Hippocampal formation (tissue), 2 donors: Measurements from ENCODE around the gene ZNF554.
"Not testable (repeated sequence)": the region's sequence is repeated elsewhere in the genome, so short reads cannot be mapped to it uniquely, and the experiment has no call there.

Experiments
- DNase-seq, 2 donors: peaks; one replicate each; lab custom pipeline; 2025; lab: John Stamatoyannopoulos, UW

ZNF554 gene

DNA sequence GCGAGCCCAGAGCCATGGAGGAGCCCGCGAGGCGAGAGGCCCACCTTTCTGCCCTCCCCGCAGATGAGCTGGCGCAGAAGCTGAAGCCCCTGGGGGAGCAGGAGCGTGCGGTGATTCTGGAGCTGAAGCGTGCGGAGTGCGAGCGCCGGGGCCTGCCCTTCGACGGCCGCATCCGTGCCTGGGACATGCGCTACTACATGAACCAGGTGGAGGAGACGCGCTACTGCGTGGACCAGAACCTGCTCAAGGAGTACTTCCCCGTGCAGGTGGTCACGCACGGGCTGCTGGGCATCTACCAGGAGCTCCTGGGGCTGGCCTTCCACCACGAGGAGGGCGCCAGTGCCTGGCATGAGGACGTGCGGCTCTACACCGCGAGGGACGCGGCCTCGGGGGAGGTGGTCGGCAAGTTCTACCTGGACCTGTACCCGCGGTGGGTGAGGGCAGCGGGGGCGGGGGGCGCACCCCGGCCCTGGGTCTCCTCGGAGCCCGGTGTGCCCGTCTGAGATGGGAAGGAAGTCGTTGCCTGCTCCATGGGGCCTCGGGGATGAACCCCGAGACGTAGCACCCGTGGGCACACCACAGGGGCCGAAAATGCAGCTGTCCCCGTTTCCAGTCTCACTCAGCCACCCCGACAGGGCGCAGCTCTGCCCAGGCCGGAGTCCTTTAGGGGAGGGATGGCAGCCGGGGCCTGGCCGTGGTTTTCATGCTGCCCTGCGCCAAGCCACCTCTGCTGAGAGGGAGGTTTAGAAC lies 12.1 kb upstream of the ZNF554 start:
- no peak for DNase-seq

- no peak for DNase-seq
Measured at GRCh38 chr19:2808129-2808941, 11.3 kb upstream of the ZNF554 start.

DNA sequence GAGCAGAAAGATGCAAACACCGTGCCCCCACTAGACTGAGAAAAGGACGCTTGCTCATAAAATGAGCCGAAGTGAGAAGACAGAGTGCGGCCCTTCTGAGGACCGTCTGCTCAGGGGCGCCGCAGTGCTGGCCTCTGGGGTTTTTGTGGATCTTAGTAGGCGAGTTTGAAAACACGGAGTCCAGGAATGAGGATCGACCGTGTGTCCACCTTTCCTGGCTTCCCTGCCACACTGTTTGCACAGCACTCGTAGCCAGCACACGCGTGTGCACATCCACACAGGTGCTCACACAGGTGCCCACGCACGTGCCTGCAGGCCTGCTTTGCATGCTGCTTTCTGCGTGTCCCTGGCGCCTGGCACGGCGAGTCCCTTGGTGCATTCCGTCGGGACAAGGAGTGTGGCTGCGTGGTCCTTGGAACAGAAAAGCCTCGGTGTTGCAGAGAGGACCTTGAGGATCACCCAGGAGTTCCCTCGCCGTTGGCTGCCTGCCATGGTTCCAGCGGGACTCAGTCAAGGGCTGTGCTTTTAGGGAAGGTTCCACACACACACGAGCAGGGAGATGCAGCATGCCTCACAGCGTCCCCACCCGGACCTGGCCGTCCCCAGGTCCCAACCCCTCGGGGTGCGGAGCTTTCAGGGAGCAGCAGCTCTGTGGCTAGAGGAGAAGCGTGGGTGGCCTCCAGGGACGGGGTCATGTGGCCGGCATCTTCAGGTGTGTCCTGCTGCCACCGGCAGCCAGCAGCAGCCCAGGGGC lies 10.1 kb upstream of the ZNF554 start:
- DNase-seq = no peak

DNA sequence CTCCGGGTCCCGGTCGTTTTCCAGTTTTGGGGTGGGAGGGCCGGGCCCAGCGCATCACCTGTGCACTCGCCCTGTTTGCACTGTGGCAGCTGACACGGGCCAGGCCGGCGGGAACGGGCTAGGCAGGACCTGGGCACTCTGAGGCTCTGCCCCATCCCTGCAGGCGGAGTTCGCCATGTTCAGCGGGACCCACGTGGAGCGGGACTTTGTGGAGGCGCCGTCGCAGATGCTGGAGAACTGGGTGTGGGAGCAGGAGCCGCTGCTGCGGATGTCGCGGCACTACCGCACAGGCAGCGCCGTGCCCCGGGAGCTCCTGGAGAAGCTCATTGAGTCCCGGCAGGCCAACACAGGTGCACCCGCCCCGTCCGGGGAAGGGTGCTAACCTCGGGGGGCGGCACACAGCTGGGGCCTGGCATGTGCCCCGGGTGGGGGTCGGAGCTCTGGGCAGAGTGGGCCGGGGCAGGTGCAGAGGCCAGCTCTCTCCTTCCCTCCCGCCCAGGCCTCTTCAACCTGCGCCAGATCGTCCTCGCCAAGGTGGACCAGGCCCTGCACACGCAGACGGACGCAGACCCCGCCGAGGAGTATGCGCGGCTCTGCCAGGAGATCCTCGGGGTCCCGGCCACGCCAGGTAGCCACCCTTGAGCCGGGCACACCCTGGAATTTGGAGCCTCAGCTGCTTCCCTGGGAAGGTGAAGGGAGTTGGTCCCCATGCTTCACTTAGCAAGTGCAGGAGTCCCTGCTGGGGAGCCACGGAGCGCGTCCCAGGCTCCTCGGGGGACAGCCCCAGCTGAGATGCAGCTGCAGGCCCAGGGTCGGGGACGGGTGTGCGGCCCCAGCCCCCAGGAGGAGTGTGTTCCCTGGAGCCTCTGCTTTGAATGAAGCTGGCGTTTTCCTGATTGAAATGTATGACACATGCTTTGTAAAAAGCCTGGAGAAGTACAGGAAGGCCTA lies 9.3 kb upstream of the ZNF554 start:
- no peak for DNase-seq

- DNase-seq = no peak
Measured at GRCh38 chr19:2811221-2811722, 8.4 kb upstream of the ZNF554 start.

DNA sequence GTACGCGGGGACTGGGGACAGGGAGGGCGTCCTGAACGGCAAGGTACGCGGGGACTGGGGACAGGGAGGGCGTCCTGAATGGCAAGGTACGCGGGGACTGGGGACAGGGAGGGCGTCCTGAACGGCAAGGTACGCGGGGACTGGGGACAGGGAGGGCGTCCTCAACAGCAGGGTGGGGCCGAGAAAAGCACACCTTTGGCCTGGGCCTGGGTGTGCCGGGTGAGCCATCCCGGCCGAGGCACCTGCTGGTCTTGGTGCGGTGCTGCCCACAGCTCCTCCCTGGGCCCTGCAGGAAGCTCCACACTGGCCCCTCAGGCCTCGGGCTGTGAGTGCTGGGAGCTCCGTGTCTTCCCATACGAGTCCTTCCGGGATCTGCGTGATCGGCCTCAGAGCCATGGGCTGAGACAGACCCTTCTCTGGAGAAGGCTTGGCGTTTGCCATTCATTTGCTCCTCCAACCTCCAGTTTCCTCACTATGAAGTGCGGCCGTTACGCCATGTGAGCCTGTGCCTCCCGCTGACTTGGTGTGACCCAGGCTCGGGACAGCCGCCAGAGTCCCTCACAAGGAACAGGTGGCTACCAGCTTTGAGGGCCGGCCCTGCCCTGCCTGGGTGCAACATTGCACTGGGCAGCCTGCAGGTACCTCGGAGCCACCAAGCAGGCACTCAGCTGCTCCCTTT lies 7.8 kb upstream of the ZNF554 start:
- DNase-seq = no peak

GRCh38 chr19:2812414-2813234 lies 7.0 kb upstream of the ZNF554 start:
- DNase-seq = no peak

- no peak for DNase-seq
Measured at GRCh38 chr19:2813235-2814160, 6.2 kb upstream of the ZNF554 start.

DNA sequence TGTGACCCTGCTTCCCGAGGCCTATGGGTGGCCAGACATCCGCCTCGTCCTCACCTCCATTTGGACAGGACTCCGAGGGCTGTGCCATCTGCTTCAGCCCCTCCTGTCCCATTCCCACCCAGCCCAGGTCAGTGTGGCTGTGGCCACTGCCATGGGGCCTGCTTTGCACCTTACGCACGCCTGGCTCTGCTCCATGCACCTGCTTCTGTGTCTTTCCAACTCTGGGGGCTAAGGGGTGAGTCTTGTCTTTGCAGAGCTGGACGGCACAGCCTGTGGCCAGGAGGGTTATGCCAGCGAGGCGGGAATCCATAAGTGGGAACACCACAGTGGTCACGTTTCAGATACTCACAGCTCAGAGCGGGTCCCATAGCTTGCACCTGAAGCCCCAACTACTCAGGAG lies 5.2 kb upstream of the ZNF554 start:
- no peak for DNase-seq

- no peak for DNase-seq
Measured at GRCh38 chr19:2815191-2815614, 4.5 kb upstream of the ZNF554 start.

DNA sequence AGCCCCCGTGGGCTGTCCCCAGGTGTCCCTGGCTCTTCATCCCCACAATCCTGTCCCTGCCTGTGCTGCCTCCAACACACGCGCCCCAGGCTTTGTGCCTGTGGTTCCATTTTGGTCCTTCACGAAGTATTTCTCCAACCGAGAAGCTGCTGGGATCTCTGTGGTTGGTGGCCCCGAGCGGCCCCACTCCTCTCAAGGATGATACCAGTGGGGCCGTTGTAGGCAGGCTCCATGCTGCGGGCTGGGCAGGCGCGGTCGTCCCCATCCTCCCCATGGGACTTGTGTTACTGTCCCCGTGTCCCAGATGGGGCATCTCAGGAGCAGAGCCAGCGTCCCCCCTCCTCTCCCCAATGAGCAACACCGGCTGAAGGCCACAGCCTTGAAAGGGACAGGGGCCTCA lies 3.7 kb upstream of the ZNF554 start:
- no peak for DNase-seq

GRCh38 chr19:2816641-2817040 lies 3.0 kb upstream of the ZNF554 start:
- DNase-seq = no peak

- DNase-seq = not testable (repeated sequence)
Measured at GRCh38 chr19:2817237-2817829, 2.3 kb upstream of the ZNF554 start.

DNA sequence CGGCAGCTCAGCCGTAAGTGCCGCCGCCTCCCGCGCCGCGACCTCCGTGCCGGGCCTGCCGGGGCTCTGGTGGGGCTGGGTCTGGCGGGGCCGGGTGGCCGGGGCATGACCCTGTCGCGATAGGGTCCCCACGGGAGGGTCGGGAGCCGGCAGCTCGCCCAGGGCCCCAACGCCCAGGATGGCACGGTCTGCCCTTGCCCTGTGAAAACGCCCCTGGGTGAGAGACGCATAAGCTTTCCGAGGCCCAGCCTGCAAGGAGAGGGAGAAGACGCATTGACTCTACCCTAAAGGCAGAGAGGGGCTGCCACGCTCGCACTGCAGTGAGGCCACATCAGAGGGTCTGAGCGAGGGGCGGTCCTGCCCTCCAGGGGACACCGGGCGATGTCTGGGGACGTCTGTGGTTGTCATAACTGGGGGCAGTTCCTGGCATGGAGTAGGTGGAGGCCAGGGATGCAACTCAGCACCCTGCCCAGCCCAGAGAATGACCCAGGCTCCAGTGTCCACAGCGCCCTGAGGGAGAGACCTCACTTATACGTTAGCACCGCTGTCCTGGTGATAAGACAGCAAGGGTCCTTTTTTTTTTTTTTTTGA lies 539 bp downstream of the ZNF554 start:
- no peak for DNase-seq

DNA sequence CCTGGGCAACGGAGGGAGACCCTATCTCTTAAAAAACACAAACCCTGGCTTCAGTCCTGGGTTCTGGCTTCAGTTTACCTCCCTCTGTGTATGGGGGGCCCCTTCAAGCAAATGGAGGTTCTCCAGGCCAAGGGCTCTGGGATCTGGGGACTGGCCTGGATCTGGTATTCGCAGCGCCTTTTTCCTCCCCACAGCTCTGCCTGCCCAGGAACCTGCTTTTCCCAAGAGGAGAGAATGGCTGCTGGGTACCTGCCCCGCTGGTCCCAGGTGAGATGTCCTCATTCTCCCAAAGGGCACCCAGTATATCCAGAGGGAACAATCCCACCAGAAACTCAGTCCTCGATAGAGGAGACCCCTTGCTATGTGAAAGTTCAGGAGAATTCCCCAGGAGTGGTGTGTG lies 3.2 kb downstream of the ZNF554 start:
- no peak for DNase-seq

DNA sequence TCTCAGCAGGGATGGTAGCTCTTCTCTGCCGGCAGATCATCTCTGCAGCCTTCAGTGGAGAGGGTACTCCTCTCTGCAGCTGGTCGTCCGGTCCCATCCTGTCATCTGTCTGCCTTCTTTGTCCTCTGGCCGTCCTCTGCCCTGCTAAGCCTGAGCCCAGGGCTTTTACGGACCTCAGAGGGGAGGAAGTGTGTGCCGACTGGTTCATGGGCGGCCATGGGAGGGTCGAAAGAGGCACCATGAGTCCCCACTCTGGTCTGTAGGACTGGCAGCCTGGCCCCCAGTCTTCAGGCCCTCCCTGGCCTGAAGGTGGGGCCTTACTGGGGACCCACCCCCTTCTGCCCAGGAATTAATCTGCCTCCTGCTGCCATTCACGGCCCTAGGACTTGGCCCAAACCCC lies 4.0 kb downstream of the ZNF554 start:
- no peak for DNase-seq

- no peak for DNase-seq
Measured at GRCh38 chr19:2824129-2824528, 4.5 kb downstream of the ZNF554 start.

- DNase-seq = no peak
Measured at GRCh38 chr19:2827022-2827421, 7.4 kb downstream of the ZNF554 start.
